ENCODE data around the gene CEMIP. TPM values are rescaled to one million over a fixed set of nuclear protein-coding genes. Genes with fewer than 3 reads are reported as not detected.

The CEMIP gene
- total and polyA plus RNA-seq, 2 of the 4 experiments (the other 2 are of a cell fraction) = 63.8 to 78.0 TPM

GRCh38 chr15:80953953-80954778, 175.0 kb downstream of the CEMIP start:
- Histone ChIP-seq H3K56ac (ENCODE audit: extremely low read depth, insufficient read depth, low read length) (no peak overlapping the region), H2AK9ac (replicated peaks; ENCODE audit: low read depth, low read length, poor library complexity) (no peak overlapping the region), H3K79me1 (ENCODE audit: low read depth in 1 of 2, low read length in 2 of 2) (peaks cover 0 to 5% of the 10 kb centered on the region in 2 experiments; a peak in 1 of 4 replicates), H3K27ac (ENCODE audit: insufficient read depth, low read length) (no peak overlapping the region), H3K27me3 (ENCODE audit: control insufficient read depth, insufficient read depth, low read length) (no peaks in the 10 kb centered on the region), H2AK5ac (ENCODE audit: low read depth, low read length) (no peak overlapping the region), H3K23ac (ENCODE audit: low read depth, low read length) (no peak overlapping the region), H2BK20ac (ENCODE audit: low read depth, low read length) (no peak overlapping the region), H3K9me1 (ENCODE audit: insufficient read depth, low read length) (peaks cover 23% of the 10 kb centered on the region), H4K20me1 (ENCODE audit: insufficient read depth, low read length) (peaks cover 45% of the 10 kb centered on the region), H3K4me3 (ENCODE audit: insufficient read depth, low read depth, low read length) (no peak overlapping the region), H2BK15ac (ENCODE audit: low read depth, low read length) (no peak overlapping the region), H3K4me2 (ENCODE audit: low read depth, low read length) (no peak overlapping the region), H3K4me1 (ENCODE audit: control insufficient read depth, insufficient read depth, low read length) (peaks cover 9% of the 10 kb centered on the region), H3K4ac (ENCODE audit: low read depth, low read length) (no peak overlapping the region), H4K8ac (ENCODE audit: low read depth in 2 of 2, low read length in 2 of 2) (no peak overlapping the region), H3K36me3 (ENCODE audit: control insufficient read depth, insufficient read depth, low read length) (peaks cover 28% of the 10 kb centered on the region), H3K9me3 (ENCODE audit: control insufficient read depth, insufficient read depth, low read length) (no peaks in the 10 kb centered on the region), H3K18ac (ENCODE audit: low read depth, low read length) (no peak overlapping the region), H4K5ac (ENCODE audit: low read depth, low read length) (no peak overlapping the region), H4K91ac (ENCODE audit: insufficient read depth, low read depth, low read length) (no peak overlapping the region), H3K14ac (replicated peaks; ENCODE audit: low read depth, low read length) (no peak overlapping the region), H2BK120ac (ENCODE audit: low read depth, low read length) (no peak overlapping the region), H2AFZ (replicated peaks; ENCODE audit: low read length, poor library complexity) (no peak overlapping the region), H3K9ac (ENCODE audit: low read depth, low read length) (no peak overlapping the region), H2BK5ac (ENCODE audit: low read depth, low read length, poor library complexity, severe bottlenecking) (no peak overlapping the region)
- dilution Hi-C loops (cut with HindIII; ENCODE audit: low sequenced_read_pairs, unreplicated experiment) (no loop called here), intact Hi-C loops (cut with micrococcal nuclease) (no loop called here), in situ Hi-C loops (cut with MboI; ENCODE audit: low sequenced_read_pairs) (no loop called here)
- peak; percentile 31 for DNase-seq
- WGBS, 2 experiments (ENCODE audit: extremely low coverage in 2 of 2, insufficient read length in 1 of 2) = 100% methylated on average over 1 of the region's 9 CpGs; no CpG with 5 or more reads in 1 of the 2 experiments
- CTCF ChIA-PET = no interaction called here
- ATAC-seq (ENCODE audit: low read depth) = peak; percentile 2
- POLR2A ChIA-PET (ENCODE audit: unreplicated experiment) = no interaction called here
- TF ChIP-seq MAFK (IDR thresholded peaks at IDR 0.05; ENCODE audit: low read depth, low read length) (no peak), MAZ (IDR thresholded peaks at IDR 0.05; ENCODE audit: borderline replicate concordance, low read depth, low read length) (peak; percentile 6; the same call in 1 of the 2 replicates), BHLHE40 (IDR thresholded peaks at IDR 0.05; ENCODE audit: low read depth, low read length) (no peak)
- BruUV-seq (replicated peaks) = no TSS peak

All from IMR-90 (cell line).